ENCODE data around the gene NAP1L4.

GRCh38 chr11:3014057-3014938 lies 22.2 kb upstream of the NAP1L4 start:
- TF ChIP-seq SUZ12 (IDR thresholded peaks at IDR 0.05; ENCODE audit: low read length) = no peak
- no peak for TF ChIP-seq CTCF (IDR thresholded peaks at IDR 0.05; ENCODE audit: control extremely low read depth in 1 of 3, insufficient read depth in 1 of 3, low read depth in 1 of 3, low read length in 3 of 3)
- no peak for TF ChIP-seq TAF1 (IDR thresholded peaks at IDR 0.05; ENCODE audit: low read depth, low read length)

Data from H1 (cell line).